Ectodermal cell (in vitro differentiated cells): ENCODE data around the gene GRIK1.
A peak's percentile ranks its signal among the peaks of the same experiment; 100 is the strongest.

ENCODE experiments used
- H3K27ac ChIP-seq: 2 replicates; pipeline ENCODE4 v1.7.0; 2013; ENCODE audit warnings: mild to moderate bottlenecking, low read depth, low read length; ENCODE audit not compliant: insufficient read depth, poor library complexity, severe bottlenecking
- H3K27me3 ChIP-seq: 2 replicates; pipeline ENCODE4 v1.7.0; 2013; ENCODE audit warnings: mild to moderate bottlenecking, low read length; ENCODE audit not compliant: insufficient read depth, control insufficient read depth, poor library complexity, severe bottlenecking
- H3K36me3 ChIP-seq: one replicate; pipeline ENCODE4 v1.7.0; 2013; ENCODE audit warnings: low read length; ENCODE audit not compliant: control insufficient read depth, insufficient read depth
- H3K4me1 ChIP-seq: one replicate; pipeline ENCODE4 v1.7.0; 2013; ENCODE audit warnings: low read length; ENCODE audit not compliant: control insufficient read depth, insufficient read depth
- H3K4me3 ChIP-seq: 2 replicates; pipeline ENCODE4 v1.7.0; 2013; ENCODE audit warnings: low read depth, low read length, control low read depth; ENCODE audit not compliant: insufficient read depth
- H3K9me3 ChIP-seq: 2 replicates; pipeline ENCODE4 v1.7.0; 2013; ENCODE audit warnings: mild to moderate bottlenecking, low read length, moderate library complexity; ENCODE audit not compliant: control insufficient read depth
- WGBS, 2 experiments: methylation state at CpG; one replicate each; pipeline ENCODE4 v1.1.7; 2013; ENCODE audit warnings: missing lambda C conversion rate in 2 of 2; 5-methylcytosine and 5-hydroxymethylcytosine counted together

The GRIK1 gene

DNA sequence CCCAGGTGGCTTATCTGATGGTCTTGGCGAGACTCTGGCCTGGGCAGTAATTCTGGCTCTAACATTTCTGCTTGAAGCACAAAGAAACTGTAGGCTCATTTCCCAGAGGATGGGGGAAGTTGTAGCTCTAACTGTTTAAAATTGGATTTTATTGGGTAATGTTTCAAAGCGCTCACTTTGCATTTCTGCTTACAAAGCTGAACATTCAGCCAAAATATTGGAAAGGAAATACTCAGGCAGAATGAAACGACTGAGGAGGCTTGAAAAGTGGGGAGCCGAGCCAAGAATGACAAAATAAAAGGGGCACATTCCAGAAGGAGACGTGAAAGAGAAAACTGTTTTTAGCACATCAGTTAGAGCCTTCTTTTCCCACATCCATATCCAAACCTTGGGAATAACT, 202.6 kb downstream of the GRIK1 start:
- Histone ChIP-seq H3K27me3 (no peaks in the 10 kb centered on the region), H3K9me3 (no peaks in the 10 kb centered on the region), H3K36me3 (no peaks in the 10 kb centered on the region), H3K4me1 (no peaks in the 10 kb centered on the region), H3K27ac (no peak overlapping the region), H3K4me3 (no peak overlapping the region)
- 92 to 96% methylated on average over 5 of the region's 5 CpGs for WGBS, 2 experiments

DNA sequence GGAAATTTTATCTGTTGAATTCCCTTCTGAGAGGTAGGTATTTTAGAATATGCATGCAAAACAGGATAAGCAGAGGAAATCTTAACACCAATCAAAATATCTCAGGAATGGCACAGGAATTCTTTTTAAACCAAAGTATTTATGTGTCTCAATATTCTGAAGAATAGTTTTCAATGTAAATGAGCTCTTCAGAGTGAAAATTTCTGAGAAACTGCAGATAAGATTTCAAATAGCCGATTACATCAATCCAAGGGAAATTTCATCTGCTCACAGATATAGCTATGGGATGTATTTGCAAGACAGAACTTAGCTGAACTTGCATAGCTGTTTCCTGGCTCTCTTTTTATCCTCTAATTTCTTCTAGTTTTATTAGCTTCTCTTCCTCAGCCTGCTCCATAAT, 209.5 kb downstream of the GRIK1 start:
- Histone ChIP-seq H3K27ac (no peak overlapping the region), H3K9me3 (no peaks in the 10 kb centered on the region), H3K36me3 (no peaks in the 10 kb centered on the region), H3K4me3 (no peak overlapping the region), H3K4me1 (no peaks in the 10 kb centered on the region), H3K27me3 (no peaks in the 10 kb centered on the region)
- 96 to 100% methylated on average over 1 of the region's 1 CpG for WGBS, 2 experiments

DNA sequence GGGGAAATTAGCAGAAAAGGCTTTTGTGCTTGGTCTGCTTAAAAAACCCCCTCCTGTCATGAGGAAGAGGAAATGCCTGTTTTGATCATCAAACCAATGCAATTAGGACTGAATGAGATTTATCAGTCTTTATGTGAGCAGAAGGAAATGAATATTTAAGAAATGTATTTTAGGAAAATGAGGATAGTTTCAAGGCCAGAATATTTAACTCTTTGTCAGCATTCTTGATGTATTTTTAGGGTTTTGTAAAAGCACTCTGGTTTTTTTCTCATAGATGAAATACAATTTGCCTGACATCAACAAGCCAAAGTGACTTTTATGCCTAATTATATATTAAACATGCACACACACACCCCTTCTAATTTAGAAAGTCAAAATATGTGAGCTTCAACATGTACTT, 213.8 kb downstream of the GRIK1 start:
- H3K9me3 ChIP-seq: no peaks in the 10 kb centered on the region
- H3K4me1 ChIP-seq: peaks cover 2% of the 10 kb centered on the region
- no peak overlapping the region for H3K4me3 ChIP-seq
- H3K27me3 ChIP-seq: no peaks in the 10 kb centered on the region
- H3K27ac ChIP-seq: no peak overlapping the region
- H3K36me3 ChIP-seq: no peaks in the 10 kb centered on the region

DNA sequence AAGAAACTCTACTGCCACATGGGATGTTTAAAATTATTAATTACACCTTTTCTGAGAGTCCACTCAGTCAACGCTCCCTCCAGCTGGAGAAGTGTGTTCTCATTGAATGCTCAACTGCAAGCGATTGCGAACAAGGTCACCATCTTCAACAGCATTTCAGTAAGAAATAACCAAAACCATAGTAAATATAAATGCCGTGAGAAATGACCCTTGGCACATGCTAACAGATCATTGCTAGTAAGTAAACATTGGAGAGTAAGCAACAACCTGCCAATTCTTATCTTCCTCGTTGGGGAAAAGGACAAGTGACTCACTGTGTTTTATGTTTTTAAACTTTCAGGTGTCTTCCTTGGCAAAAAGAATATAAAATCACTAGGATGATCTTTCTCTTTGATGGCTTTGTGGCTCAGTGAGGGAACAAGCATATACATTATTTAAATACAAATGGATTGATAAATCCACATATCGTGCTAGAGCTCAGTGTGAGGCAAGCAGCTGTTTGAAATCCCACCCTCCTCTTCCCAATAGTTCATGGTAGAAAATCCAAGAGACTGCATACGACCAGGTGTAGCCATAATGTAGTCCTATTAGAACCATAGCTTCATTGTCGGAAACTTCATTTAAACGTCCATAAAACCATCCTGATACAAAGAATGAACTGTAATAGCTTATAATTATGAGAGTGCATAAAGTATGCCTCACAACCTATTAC, 214.6 kb downstream of the GRIK1 start:
- H3K27ac ChIP-seq: no peak overlapping the region
- no peak overlapping the region for H3K4me3 ChIP-seq
- H3K9me3 ChIP-seq: no peaks in the 10 kb centered on the region
- H3K36me3 ChIP-seq: no peaks in the 10 kb centered on the region
- H3K4me1 ChIP-seq: peaks cover 11% of the 10 kb centered on the region
- WGBS, 2 experiments: 90 to 93% methylated on average over 7 to 9 of the region's 9 CpGs
- no peaks in the 10 kb centered on the region for H3K27me3 ChIP-seq

DNA sequence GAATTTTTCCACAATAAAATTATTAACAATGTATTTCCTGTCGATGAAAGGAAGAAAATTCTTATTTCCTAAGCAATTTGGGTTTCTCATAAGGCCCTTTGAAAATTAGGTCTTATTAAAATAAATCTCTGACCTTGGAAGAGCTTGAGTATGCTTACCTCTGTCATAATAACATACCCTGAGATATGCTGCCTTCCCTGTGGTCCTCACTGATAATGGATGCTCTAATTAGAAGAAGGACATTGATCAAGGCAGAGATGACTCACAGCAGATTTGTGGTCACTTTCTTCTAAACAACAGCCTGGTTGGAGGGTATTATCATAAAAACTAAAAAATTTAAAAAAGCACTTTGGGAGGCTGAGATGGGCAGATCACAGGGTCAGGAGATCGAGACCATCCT, 217.8 kb downstream of the GRIK1 start:
- Histone ChIP-seq H3K27ac (no peak overlapping the region), H3K27me3 (no peaks in the 10 kb centered on the region), H3K4me3 (no peak overlapping the region), H3K9me3 (no peaks in the 10 kb centered on the region), H3K4me1 (peaks cover 17% of the 10 kb centered on the region), H3K36me3 (peaks cover under 1% of the 10 kb centered on the region)
- WGBS, 2 experiments: 94% methylated on average over 2 of the region's 2 CpGs; no CpG with 5 or more reads in 1 of the 2 experiments

DNA sequence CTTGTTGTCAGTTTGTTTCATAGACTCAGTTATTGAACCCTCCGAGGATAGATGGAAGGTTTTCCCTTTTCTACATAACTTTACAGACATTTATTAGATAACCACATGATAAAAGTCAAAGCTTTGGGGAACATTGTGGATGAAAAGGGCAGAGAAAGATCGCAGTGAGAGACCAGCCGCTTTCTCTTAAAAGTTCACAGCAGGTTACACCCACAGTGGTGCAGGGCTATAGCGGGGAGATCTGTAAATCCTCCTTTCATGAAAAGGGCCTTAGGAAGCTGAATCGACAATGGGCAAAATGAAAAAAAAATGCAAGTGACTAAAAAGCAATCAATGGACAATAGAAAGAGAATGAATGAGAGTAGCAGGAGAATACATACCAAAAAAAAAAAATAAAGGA, 218.6 kb downstream of the GRIK1 start:
- 1% methylated on average over 4 of the region's 5 CpGs for WGBS, 2 experiments
- no peaks in the 10 kb centered on the region for H3K27me3 ChIP-seq
- peaks cover 17% of the 10 kb centered on the region for H3K4me1 ChIP-seq
- H3K4me3 ChIP-seq: peak overlapping the region; percentile 17
- peak overlapping the region; percentile 58 for H3K27ac ChIP-seq
- H3K9me3 ChIP-seq: no peaks in the 10 kb centered on the region
- H3K36me3 ChIP-seq: peaks cover 3% of the 10 kb centered on the region

DNA sequence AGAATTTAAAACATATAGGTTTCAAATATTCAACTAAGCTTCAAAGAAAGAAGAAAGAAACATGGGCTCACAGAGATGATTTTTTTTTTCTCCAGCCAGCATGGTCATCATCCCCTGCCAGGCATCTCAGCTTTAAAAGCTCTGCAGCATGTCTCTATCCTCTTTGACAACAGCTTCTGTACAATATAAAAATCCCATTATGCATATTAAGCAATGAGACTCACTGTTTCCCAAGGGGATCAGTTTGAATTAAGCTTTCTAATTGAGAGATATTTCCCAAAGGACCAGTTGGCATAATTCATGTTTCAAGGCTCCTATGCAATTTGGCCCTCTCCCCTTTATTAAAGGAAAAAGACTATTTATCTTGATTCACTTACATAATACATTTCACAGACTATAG, 220.3 kb downstream of the GRIK1 start:
- peaks cover 3% of the 10 kb centered on the region for H3K36me3 ChIP-seq
- no peak overlapping the region for H3K4me3 ChIP-seq
- H3K9me3 ChIP-seq: no peaks in the 10 kb centered on the region
- peaks cover 17% of the 10 kb centered on the region for H3K4me1 ChIP-seq
- H3K27me3 ChIP-seq: no peaks in the 10 kb centered on the region
- H3K27ac ChIP-seq: no peak overlapping the region

DNA sequence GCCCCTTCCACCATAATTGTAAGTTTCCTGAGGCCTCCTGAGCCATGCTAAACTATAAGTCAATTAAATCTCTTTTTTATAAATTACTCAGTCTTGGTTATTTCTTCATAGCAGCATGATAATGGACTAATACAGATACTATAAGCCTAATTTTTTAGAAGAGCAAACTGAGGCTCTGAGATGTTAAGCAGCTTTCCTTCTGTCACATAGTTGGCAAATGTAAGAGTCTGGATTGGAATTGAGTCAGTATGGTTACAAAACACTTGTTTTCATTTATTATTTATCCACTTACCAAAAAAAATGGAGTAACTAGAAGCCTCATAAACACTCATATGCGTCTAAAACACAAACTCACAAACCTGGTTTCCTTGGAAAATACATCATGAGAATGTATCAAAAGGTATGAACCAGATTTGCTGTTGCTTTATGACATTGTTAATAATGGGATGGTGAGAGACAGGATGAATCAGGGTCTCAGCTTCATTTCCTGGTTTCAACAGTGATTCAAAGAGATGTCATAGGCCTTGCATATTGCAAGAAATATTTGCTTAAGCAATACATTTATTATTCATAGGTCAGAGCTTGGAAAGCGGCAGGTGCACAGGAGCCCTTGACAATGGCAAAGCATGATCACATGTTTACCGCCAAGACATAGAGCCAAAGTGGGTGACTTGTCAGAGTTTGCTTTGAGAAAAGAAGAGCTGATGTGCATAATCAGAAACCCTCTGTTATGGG, 221.5 kb downstream of the GRIK1 start:
- peaks cover 3% of the 10 kb centered on the region for H3K36me3 ChIP-seq
- H3K4me1 ChIP-seq: peaks cover 17% of the 10 kb centered on the region
- H3K9me3 ChIP-seq: no peaks in the 10 kb centered on the region
- no peak overlapping the region for H3K4me3 ChIP-seq
- H3K27me3 ChIP-seq: no peaks in the 10 kb centered on the region
- no peak overlapping the region for H3K27ac ChIP-seq
- 89 to 98% methylated on average over 3 of the region's 3 CpGs for WGBS, 2 experiments

DNA sequence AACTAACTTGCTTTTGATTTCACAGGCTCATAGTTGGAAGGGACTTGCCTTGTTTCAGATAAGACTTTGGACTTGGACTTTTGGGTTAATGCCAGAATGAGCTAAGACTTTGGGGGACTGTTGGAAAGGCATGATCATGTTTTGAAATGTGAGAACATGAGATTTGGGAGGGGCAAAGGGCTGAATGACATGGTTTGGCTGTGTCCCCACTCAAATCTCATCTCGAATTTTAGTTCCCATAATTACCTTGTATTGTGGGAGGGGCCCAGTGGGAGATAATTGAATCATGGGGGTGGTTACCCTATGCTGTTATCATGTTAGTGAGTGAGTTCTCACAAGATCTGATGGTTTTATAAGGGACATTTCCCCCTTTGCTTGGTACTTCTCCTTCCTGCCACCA, 222.1 kb downstream of the GRIK1 start:
- no peak overlapping the region for H3K4me3 ChIP-seq
- peaks cover 17% of the 10 kb centered on the region for H3K4me1 ChIP-seq
- H3K27me3 ChIP-seq: no peaks in the 10 kb centered on the region

DNA sequence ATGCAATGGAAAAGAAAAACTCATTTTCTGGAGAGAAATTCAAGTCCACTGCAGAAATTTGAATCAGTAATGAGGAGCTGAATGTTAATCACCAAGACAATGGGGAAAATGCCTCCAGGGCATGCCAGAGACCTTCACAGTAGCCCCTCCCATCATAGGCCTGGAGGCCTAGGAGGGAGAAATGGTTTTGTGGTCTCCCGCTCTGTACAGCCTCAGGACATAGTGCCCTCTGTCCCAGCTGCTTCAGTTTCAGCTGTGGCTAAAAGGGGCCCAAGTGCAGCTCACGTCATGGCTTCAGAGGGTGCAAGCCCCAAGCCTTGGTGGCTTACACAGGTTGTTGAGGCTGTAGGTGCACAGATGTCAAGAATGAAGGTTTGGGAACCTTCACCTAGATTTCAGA, 223.0 kb downstream of the GRIK1 start:
- Histone ChIP-seq H3K27me3 (no peaks in the 10 kb centered on the region), H3K4me1 (peaks cover 17% of the 10 kb centered on the region)
- WGBS, 2 experiments: 92 to 94% methylated on average over 2 of the region's 2 CpGs

More for the DNA sequence above, 222.1 kb downstream of the GRIK1 start:
- H3K27ac ChIP-seq: no peak overlapping the region
- peaks cover 3% of the 10 kb centered on the region for H3K36me3 ChIP-seq
- no peaks in the 10 kb centered on the region for H3K9me3 ChIP-seq
- 94 to 100% methylated on average over 1 of the region's 1 CpG for WGBS, 2 experiments

More for the DNA sequence above, 223.0 kb downstream of the GRIK1 start:
- H3K27ac ChIP-seq: no peak overlapping the region
- no peak overlapping the region for H3K4me3 ChIP-seq
- H3K36me3 ChIP-seq: peaks cover 3% of the 10 kb centered on the region
- H3K9me3 ChIP-seq: no peaks in the 10 kb centered on the region
